OCI-LY7 (cell line): ENCODE results near the gene NUDT19. TPM values are rescaled to one million over a fixed set of nuclear protein-coding genes. Genes with fewer than 3 reads are reported as not detected.

Experiments used
- BruUV-seq: library from RNA; stranded (reverse); fragments of 400-500 nt; replicated peaks from 2 replicates; lab custom pipeline; 2021; lab: Mats Ljungman, UMichigan
- CTCF ChIA-PET: fragments of 300-600 bp; sonication (Branson Sonifier 250); formaldehyde crosslinking; loops from one replicate; lab custom pipeline; 2022; ENCODE audit warnings: antibody characterized with exemption; ENCODE audit not compliant: unreplicated experiment; lab: Charles Lee
- POLR2A ChIA-PET: fragments of 300-600 bp; sonication (Branson Sonifier 250); formaldehyde crosslinking; loops from one replicate; lab custom pipeline; 2022; ENCODE audit warnings: antibody characterized with exemption; lab: Charles Lee
- DNase-seq: peaks from one replicate; pipeline ENCODE4 v3.0.0-alpha.2; 2015; ENCODE audit warnings: low spot score
- H2AFZ ChIP-seq: fragments of 200-600 bp; sonication (generic), shearing (Covaris generic); 2 replicates; pipeline ENCODE4 v1.6.1; 2014; ENCODE audit warnings: mild to moderate bottlenecking, antibody characterized with exemption, low read length, moderate library complexity
- H3K27ac ChIP-seq: fragments of 200-600 bp; sonication (generic); 2 replicates; pipeline ENCODE4 v1.5.1; 2014; ENCODE audit warnings: mixed run types, low read depth, mild to moderate bottlenecking, moderate library complexity, low read length, inconsistent platforms; ENCODE audit not compliant: poor library complexity, severe bottlenecking
- H3K36me3 ChIP-seq: fragments of 200-600 bp; sonication (generic); 2 replicates; pipeline ENCODE4 v1.6.1; 2014; ENCODE audit warnings: mild to moderate bottlenecking, antibody characterized with exemption, low read length, moderate library complexity, mixed read lengths; ENCODE audit not compliant: insufficient read depth
- H3K4me1 ChIP-seq: fragments of 200-600 bp; sonication (generic); 2 replicates; pipeline ENCODE4 v1.5.1; 2014; ENCODE audit warnings: mild to moderate bottlenecking, low read length; ENCODE audit not compliant: insufficient read depth, poor library complexity, severe bottlenecking
- H3K4me2 ChIP-seq: fragments of 200-600 bp; sonication (generic); 2 replicates; pipeline ENCODE4 v1.6.1; 2014; ENCODE audit warnings: mild to moderate bottlenecking, low read length
- H3K4me3 ChIP-seq: fragments of 200-600 bp; sonication (generic); 2 replicates; pipeline ENCODE4 v1.5.1; 2014; ENCODE audit warnings: mild to moderate bottlenecking, low read depth, low read length; ENCODE audit not compliant: poor library complexity, severe bottlenecking
- H3K79me2 ChIP-seq: fragments of 200-600 bp; sonication (generic); 2 replicates; pipeline ENCODE4 v1.6.1; 2016; ENCODE audit warnings: low read depth, mild to moderate bottlenecking, low read length, moderate library complexity, mixed read lengths; ENCODE audit not compliant: insufficient read depth
- H3K9me2 ChIP-seq: fragments of 200-600 bp; sonication (generic); 2 replicates; pipeline ENCODE4 v1.6.1; 2016; ENCODE audit warnings: mild to moderate bottlenecking, low read length, mixed read lengths; ENCODE audit not compliant: insufficient read depth
- H3K9me3 ChIP-seq: fragments of 200-600 bp; sonication (generic); 2 replicates; pipeline ENCODE4 v1.6.1; 2014; ENCODE audit warnings: mild to moderate bottlenecking, mixed run types, low read length, mixed read lengths
- H4K20me1 ChIP-seq: fragments of 200-600 bp; sonication (generic); 2 replicates; pipeline ENCODE4 v1.6.1; 2014; ENCODE audit warnings: mild to moderate bottlenecking, antibody characterized with exemption, low read length, moderate library complexity, mixed read lengths; ENCODE audit not compliant: insufficient read depth
- EZH2phosphoT487 ChIP-seq: fragments of 200-600 bp; sonication (generic); IDR thresholded peaks from 2 replicates; pipeline ENCODE4 v1.6.1; 2018; ENCODE audit warnings: low read depth, borderline replicate concordance, mild to moderate bottlenecking, mixed run types, antibody characterized with exemption, low read length, moderate library complexity, mixed read lengths
- intact Hi-C: fragments of 100-400 bp; cut with micrococcal nuclease; formaldehyde crosslinking; loops from one replicate; pipeline ENCODE4 v1.10.0; 2022; ENCODE audit not compliant: unreplicated experiment
- small RNA-seq: library from RNA; depleted of rRNA; stranded (forward); fragments of <200 nt; gene quantifications from one replicate; pipeline ENCODE3, GENCODE V24; 2014
- total RNA-seq, 2 experiments: library from RNA; depleted of rRNA in 1 of 2; stranded (reverse); fragments of >200 nt in 1 of 2; shearing (Covaris generic) in 1 of 2; gene quantifications; 2 replicates each; pipeline ENCODE4 v1.2.3, GENCODE V29; 2014 to 2022
- TF ChIP-seq, protein P1 (sequence below): fragments of 200-600 bp; sonication (generic); conservative IDR thresholded peaks from 2 replicates; pipeline ENCODE4 v1.5.1; 2014; ENCODE audit warnings: mild to moderate bottlenecking, antibody characterized with exemption, low read length, moderate library complexity, mixed read lengths

Gene NUDT19
- total RNA-seq, 2 experiments from 2014 or later: 3.4 to 6.8 TPM

DNA sequence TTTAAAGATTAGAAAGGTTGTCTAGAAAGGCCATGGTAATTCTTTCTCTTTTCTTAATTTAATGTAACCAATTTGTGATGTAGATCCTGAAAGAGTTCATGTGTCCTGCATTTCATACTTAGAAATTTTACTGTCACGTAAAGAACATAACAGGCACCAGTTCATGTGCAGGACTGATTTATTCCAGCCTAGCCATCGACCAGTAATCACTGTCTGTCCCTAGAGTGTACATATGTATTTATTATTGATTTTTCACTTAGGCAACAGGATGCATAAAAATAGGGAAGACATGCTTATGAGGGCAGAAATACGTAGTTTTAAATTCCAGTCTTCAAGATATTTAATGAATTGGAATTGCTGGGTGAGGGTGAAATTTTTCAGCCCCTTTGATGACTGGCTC is 65.6 kb downstream of the NUDT19 start:
- no peaks in the 10 kb centered on the region for H3K9me3 ChIP-seq
- H3K27ac ChIP-seq: no peak overlapping the region
- H3K4me1 ChIP-seq: no peaks in the 10 kb centered on the region
- no peak overlapping the region for H3K4me2 ChIP-seq
- H4K20me1 ChIP-seq: no peaks in the 10 kb centered on the region
- H3K4me3 ChIP-seq: no peak overlapping the region
- ChIA-PET POLR2A (no interaction called here), CTCF (no interaction called here)
- H3K79me2 ChIP-seq: no peaks in the 10 kb centered on the region
- no TSS peak for BruUV-seq
- no peak for DNase-seq
- TF ChIP-seq, protein P1, sequence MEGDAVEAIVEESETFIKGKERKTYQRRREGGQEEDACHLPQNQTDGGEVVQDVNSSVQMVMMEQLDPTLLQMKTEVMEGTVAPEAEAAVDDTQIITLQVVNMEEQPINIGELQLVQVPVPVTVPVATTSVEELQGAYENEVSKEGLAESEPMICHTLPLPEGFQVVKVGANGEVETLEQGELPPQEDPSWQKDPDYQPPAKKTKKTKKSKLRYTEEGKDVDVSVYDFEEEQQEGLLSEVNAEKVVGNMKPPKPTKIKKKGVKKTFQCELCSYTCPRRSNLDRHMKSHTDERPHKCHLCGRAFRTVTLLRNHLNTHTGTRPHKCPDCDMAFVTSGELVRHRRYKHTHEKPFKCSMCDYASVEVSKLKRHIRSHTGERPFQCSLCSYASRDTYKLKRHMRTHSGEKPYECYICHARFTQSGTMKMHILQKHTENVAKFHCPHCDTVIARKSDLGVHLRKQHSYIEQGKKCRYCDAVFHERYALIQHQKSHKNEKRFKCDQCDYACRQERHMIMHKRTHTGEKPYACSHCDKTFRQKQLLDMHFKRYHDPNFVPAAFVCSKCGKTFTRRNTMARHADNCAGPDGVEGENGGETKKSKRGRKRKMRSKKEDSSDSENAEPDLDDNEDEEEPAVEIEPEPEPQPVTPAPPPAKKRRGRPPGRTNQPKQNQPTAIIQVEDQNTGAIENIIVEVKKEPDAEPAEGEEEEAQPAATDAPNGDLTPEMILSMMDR: no peak
- no peak for TF ChIP-seq EZH2phosphoT487
- H2AFZ ChIP-seq: no peak overlapping the region
- intact Hi-C loops: no loop called here
- no peaks in the 10 kb centered on the region for H3K36me3 ChIP-seq
- H3K9me2 ChIP-seq: no peaks in the 10 kb centered on the region

Small RNA genes lying within 50 kb of the gene (small RNA-seq; reads per million reads assigned to genes)
- gene RN7SL789P: not detected

Other genes with a start within 250 kb of the NUDT19 start
- gene PDCD5, start 110.6 kb upstream of the NUDT19 start, total RNA-seq (2014; rRNA removed; shearing (Covaris generic)): 162 and 200 TPM in 2 replicates
- gene PDCD5, start 110.6 kb upstream of the NUDT19 start, total RNA-seq (2022): 170 and 186 TPM in 2 replicates
- 39.3 and 43.0 TPM in 2 replicates for gene ANKRD27, start 16.6 kb upstream of the NUDT19 start, total RNA-seq (2014; rRNA removed; shearing (Covaris generic))
- gene ANKRD27, start 16.6 kb upstream of the NUDT19 start, total RNA-seq (2022): 55.3 and 58.5 TPM in 2 replicates
- gene RGS9BP, start 16.0 kb upstream of the NUDT19 start, total RNA-seq (2014; rRNA removed; shearing (Covaris generic)): 0.54 TPM in 2 replicates
- gene RGS9BP, start 16.0 kb upstream of the NUDT19 start, total RNA-seq (2022): 0.65 and 0.72 TPM in 2 replicates
- not detected in 2 replicates for gene TDRD12, start 27.9 kb downstream of the NUDT19 start, total RNA-seq (2014; rRNA removed; shearing (Covaris generic))
- gene TDRD12, start 27.9 kb downstream of the NUDT19 start, total RNA-seq (2022): not detected in 2 replicates
- gene SLC7A9, start 177.9 kb downstream of the NUDT19 start, total RNA-seq (2014; rRNA removed; shearing (Covaris generic)): not detected in 2 replicates
- not detected in 2 replicates for gene SLC7A9, start 177.9 kb downstream of the NUDT19 start, total RNA-seq (2022)